ENCODE measurements around the gene KANTR. TPM values are rescaled to one million over a fixed set of nuclear protein-coding genes. Genes with fewer than 3 reads are reported as not detected.

The KANTR gene
- polyA plus RNA-seq (2013, experiment 1 of 2): 1.9 TPM
- polyA plus RNA-seq (2013, experiment 2 of 2): 3.0 TPM

GRCh38 chrX:53093748-53094581, at the start of gene KANTR:
Gene KANTR (plus strand): TSS chrX:53094142. CDS start chrX:53124273, 30,131 bp downstream.
- no peaks in the 10 kb centered on the region for H3K36me3 ChIP-seq (ENCODE audit: insufficient read depth, low read length)
- H3K27me3 ChIP-seq (ENCODE audit: insufficient read depth, low read length): no peaks in the 10 kb centered on the region
- peak within 1 kb of the TSS; percentile 78 for H3K9ac ChIP-seq (ENCODE audit: low read depth, low read length)
- H3K9me3 ChIP-seq (ENCODE audit: insufficient read depth, low read depth, low read length): no peaks in the 10 kb centered on the region
- H3K4me1 ChIP-seq (ENCODE audit: insufficient read depth, low read length): no peaks in the 10 kb centered on the region
- under 1% methylated on average over 65 of the region's 67 CpGs for WGBS
- H3K4me3 ChIP-seq (ENCODE audit: low read length): peak within 1 kb of the TSS; percentile 88
- H3K27ac ChIP-seq (ENCODE audit: low read depth, low read length): peak within 1 kb of the TSS; percentile 96

DNA sequence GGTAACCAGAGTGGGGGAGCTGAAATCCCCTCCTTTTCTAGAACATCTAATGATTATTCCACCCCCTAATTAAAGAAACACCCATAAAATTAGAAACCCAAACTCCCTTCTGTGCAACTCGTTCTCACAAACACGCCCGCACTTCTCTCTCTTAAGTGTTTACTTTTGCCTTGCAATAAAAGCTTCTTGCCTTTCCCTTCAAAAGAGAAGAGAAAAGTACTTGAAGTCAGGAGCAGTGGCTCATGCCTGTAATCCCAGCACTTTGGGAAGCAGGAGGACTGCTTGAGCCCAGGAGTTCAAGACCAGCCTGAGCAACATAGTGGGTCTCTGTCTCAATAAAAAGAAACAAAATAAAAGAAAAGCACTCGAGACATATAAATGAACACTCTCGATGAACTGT, 48.9 kb upstream of the KANTR start:
- no peaks in the 10 kb centered on the region for H3K9me3 ChIP-seq (ENCODE audit: insufficient read depth, low read depth, low read length)
- no peak overlapping the region for H3K4me3 ChIP-seq (ENCODE audit: low read length)
- H3K36me3 ChIP-seq (ENCODE audit: insufficient read depth, low read length): no peaks in the 10 kb centered on the region
- H3K27ac ChIP-seq (ENCODE audit: low read depth, low read length): no peak overlapping the region
- 93% methylated on average over 5 of the region's 5 CpGs for WGBS
- peaks cover 5% of the 10 kb centered on the region; the same call in 1 of the 2 replicates for H3K4me1 ChIP-seq (ENCODE audit: insufficient read depth, low read length)
- no peaks in the 10 kb centered on the region for H3K27me3 ChIP-seq (ENCODE audit: insufficient read depth, low read length)
- no peak overlapping the region for H3K9ac ChIP-seq (ENCODE audit: low read depth, low read length)

DNA sequence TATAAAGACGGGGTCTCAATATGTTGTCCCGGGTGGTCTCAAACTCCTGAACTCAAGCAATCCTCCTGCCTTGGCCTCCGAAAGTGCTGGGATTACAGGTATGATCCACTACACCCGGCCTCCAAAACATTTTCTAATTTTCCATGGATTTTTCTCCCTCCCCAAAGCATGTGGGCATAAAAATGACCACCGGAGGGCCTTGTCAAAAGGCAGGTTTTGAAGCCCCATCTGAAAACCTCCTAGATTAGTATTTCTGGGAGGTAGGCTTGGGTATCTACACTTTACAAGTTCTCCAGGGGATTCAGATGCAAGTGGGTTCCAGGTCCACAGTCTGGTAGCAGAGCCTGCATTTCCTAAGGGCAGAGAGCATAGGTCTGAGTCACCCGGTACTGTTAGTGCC, 46.7 kb upstream of the KANTR start:
- H3K9me3 ChIP-seq (ENCODE audit: insufficient read depth, low read depth, low read length): no peaks in the 10 kb centered on the region
- 90% methylated on average over 6 of the region's 6 CpGs for WGBS
- H3K27me3 ChIP-seq (ENCODE audit: insufficient read depth, low read length): no peaks in the 10 kb centered on the region
- H3K27ac ChIP-seq (ENCODE audit: low read depth, low read length): no peak overlapping the region
- H3K4me1 ChIP-seq (ENCODE audit: insufficient read depth, low read length): peaks cover 5% of the 10 kb centered on the region; the same call in 1 of the 2 replicates
- no peak overlapping the region for H3K4me3 ChIP-seq (ENCODE audit: low read length)
- no peaks in the 10 kb centered on the region for H3K36me3 ChIP-seq (ENCODE audit: insufficient read depth, low read length)
- H3K9ac ChIP-seq (ENCODE audit: low read depth, low read length): no peak overlapping the region

DNA sequence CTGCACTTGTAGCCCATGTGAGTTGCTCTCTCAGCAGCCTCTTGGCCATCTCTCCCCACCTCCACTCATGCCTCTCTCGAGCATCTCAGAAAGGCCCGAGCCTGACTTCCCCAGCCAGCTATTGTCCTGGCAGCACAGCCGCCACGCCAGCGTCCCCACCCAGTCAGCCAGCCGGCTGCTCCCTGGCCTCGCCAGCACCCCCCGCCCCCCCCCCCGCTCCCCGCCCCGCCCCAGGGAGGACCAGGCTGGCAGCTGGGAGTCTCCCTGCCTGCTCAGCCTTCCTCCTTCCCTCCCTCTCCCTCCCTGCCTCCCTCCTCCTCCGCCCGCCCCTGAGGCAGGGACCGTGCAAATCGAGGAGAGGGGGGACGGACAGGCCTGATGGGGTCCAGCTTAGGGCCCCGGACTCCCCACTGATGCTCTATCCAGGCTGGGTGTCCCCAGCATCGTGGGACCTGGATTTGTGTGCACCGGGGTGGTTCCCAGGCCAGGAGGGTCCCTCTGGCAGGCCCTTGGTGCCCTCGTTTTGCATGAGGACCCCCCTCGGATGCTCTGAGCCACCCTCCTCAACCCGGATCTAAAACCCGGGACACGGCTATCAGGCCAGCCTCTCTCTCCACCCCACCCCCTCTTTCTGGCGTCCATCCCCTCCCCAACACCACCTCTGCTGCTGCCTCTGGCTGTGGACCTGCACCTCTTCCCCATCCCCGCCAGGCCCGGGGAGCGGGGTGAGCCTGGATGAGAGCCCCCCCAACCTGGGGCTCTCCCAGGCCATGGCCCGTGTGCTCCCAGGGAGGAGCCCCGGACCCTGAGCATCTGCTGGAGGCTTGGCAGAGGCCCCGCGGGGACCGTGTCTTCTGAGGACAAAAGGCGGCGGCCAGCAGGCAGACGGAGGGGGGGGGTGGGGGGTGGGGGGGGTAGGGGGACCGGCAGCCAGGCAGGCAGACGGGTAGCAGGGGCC, 45.5 kb upstream of the KANTR start, which contains the start of gene GPR173:
TSS of gene GPR173 (plus strand) at position 621 of the 958 bp plus-strand sequence. CDS start 27,833 bp downstream, outside the sequence.
- H3K36me3 ChIP-seq (ENCODE audit: insufficient read depth, low read length): no peaks in the 10 kb centered on the region
- peak within 1 kb of the TSS; percentile 75 for H3K4me3 ChIP-seq (ENCODE audit: low read length)
- H3K27ac ChIP-seq (ENCODE audit: low read depth, low read length): peak within 1 kb of the TSS; percentile 84
- no peaks in the 10 kb centered on the region for H3K9me3 ChIP-seq (ENCODE audit: insufficient read depth, low read depth, low read length)
- H3K4me1 ChIP-seq (ENCODE audit: insufficient read depth, low read length): peaks cover 5% of the 10 kb centered on the region; the same call in 1 of the 2 replicates
- H3K27me3 ChIP-seq (ENCODE audit: insufficient read depth, low read length): no peaks in the 10 kb centered on the region
- under 1% methylated on average over 23 of the region's 38 CpGs for WGBS
- peak within 1 kb of the TSS; percentile 97 for H3K9ac ChIP-seq (ENCODE audit: low read depth, low read length)

GRCh38 chrX:53049127-53049517, 44.8 kb upstream of the KANTR start:
- H3K9ac ChIP-seq (ENCODE audit: low read depth, low read length): 0 out of 2 replicates have a peak overlapping the region, but pooled peaks have one; percentile 36
- no peaks in the 10 kb centered on the region for H3K27me3 ChIP-seq (ENCODE audit: insufficient read depth, low read length)

DNA sequence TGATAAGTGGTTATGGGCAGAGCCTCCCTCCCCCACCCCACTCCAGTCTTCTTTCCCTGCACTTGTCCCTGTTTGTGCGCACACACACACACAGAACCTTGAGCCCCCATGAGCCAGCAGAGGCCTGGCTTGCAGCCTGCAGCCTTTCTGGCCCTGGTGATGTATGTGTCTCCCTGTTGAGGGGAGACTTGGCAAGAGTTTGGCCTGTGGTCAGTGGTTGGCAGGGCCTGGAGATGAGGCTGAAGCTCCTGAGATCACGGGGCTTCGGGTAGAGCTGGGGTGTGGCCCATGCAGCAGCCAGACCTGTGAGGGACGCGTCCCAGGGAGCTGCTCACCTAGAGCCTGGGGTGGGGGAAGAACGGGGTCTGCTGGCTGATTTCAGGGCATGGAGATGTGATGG, 43.1 kb upstream of the KANTR start:
- Histone ChIP-seq H3K4me1 (ENCODE audit: insufficient read depth, low read length) (peaks cover 5% of the 10 kb centered on the region; the same call in 1 of the 2 replicates), H3K27ac (ENCODE audit: low read depth, low read length) (no peak overlapping the region), H3K36me3 (ENCODE audit: insufficient read depth, low read length) (no peaks in the 10 kb centered on the region), H3K9ac (ENCODE audit: low read depth, low read length) (no peak overlapping the region), H3K27me3 (ENCODE audit: insufficient read depth, low read length) (no peaks in the 10 kb centered on the region), H3K4me3 (ENCODE audit: low read length) (no peak overlapping the region), H3K9me3 (ENCODE audit: insufficient read depth, low read depth, low read length) (no peaks in the 10 kb centered on the region)
- WGBS: 95% methylated on average over 5 of the region's 6 CpGs

More at GRCh38 chrX:53049127-53049517, 44.8 kb upstream of the KANTR start:
- Histone ChIP-seq H3K9me3 (ENCODE audit: insufficient read depth, low read depth, low read length) (no peaks in the 10 kb centered on the region), H3K27ac (ENCODE audit: low read depth, low read length) (no peak overlapping the region), H3K4me1 (ENCODE audit: insufficient read depth, low read length) (peaks cover 5% of the 10 kb centered on the region; the same call in 1 of the 2 replicates), H3K36me3 (ENCODE audit: insufficient read depth, low read length) (no peaks in the 10 kb centered on the region), H3K4me3 (ENCODE audit: low read length) (peak overlapping the region; percentile 75)
- 4% methylated on average over 7 of the region's 8 CpGs for WGBS

- no peak overlapping the region for H3K4me3 ChIP-seq (ENCODE audit: low read length)
- WGBS: 91% methylated on average over 6 of the region's 6 CpGs
- H3K9ac ChIP-seq (ENCODE audit: low read depth, low read length): no peak overlapping the region
- no peaks in the 10 kb centered on the region for H3K4me1 ChIP-seq (ENCODE audit: insufficient read depth, low read length)
- no peaks in the 10 kb centered on the region for H3K36me3 ChIP-seq (ENCODE audit: insufficient read depth, low read length)
- H3K27ac ChIP-seq (ENCODE audit: low read depth, low read length): no peak overlapping the region
- no peaks in the 10 kb centered on the region for H3K27me3 ChIP-seq (ENCODE audit: insufficient read depth, low read length)
- H3K9me3 ChIP-seq (ENCODE audit: insufficient read depth, low read depth, low read length): no peaks in the 10 kb centered on the region
These were observed 38.6 kb upstream of the KANTR start for GRCh38 chrX:53055244-53055849.

DNA sequence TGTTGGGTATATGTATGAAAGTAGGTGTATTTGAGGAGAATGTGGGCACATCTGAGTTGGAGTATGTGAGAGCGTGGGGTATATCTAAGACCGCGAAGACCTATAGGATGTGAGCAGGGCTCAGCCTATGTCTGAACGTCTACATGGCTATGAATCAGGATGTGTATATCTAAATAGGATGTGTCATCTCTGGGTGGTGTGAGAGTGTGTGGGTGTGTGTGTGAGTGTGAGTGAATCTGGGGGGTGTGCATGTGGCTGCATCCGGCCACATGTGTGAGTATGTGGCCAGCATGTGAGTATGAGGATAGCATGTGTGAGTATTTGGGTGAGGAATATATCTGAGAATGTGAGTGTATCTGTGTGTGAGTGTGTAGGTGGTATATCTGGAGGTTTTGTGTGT, 37.6 kb upstream of the KANTR start:
- H3K27me3 ChIP-seq (ENCODE audit: insufficient read depth, low read length): no peaks in the 10 kb centered on the region
- no peaks in the 10 kb centered on the region for H3K4me1 ChIP-seq (ENCODE audit: insufficient read depth, low read length)
- no peaks in the 10 kb centered on the region for H3K9me3 ChIP-seq (ENCODE audit: insufficient read depth, low read depth, low read length)
- 96% methylated on average over 5 of the region's 5 CpGs for WGBS
- no peak overlapping the region for H3K27ac ChIP-seq (ENCODE audit: low read depth, low read length)
- no peak overlapping the region for H3K4me3 ChIP-seq (ENCODE audit: low read length)
- H3K36me3 ChIP-seq (ENCODE audit: insufficient read depth, low read length): no peaks in the 10 kb centered on the region
- no peak overlapping the region for H3K9ac ChIP-seq (ENCODE audit: low read depth, low read length)

DNA sequence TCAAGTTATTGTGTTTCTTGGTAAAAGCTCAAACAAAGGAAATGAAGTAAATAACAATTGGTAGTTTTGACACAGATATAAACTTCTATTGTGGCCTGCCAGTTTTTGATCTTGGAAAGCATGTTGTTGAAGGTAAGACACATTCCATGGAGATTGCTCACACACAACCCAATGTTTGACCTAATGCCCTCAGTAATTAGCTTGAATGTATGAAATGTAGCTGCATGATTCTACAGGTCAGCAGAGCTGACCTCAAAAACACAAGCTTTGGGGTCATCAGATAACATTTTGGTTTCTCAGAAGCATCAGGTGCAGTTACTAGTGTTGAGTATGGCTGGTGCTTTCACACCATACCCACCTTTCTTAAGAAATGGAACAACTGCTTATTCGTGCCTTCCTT, 28.8 kb upstream of the KANTR start:
- Histone ChIP-seq H3K27me3 (ENCODE audit: insufficient read depth, low read length) (no peaks in the 10 kb centered on the region), H3K9ac (ENCODE audit: low read depth, low read length) (no peak overlapping the region), H3K4me1 (ENCODE audit: insufficient read depth, low read length) (no peaks in the 10 kb centered on the region), H3K9me3 (ENCODE audit: insufficient read depth, low read depth, low read length) (no peaks in the 10 kb centered on the region), H3K36me3 (ENCODE audit: insufficient read depth, low read length) (no peaks in the 10 kb centered on the region), H3K27ac (ENCODE audit: low read depth, low read length) (no peak overlapping the region), H3K4me3 (ENCODE audit: low read length) (no peak overlapping the region)
- 100% methylated on average over 1 of the region's 1 CpG for WGBS

GRCh38 chrX:53071064-53071463, 22.9 kb upstream of the KANTR start:
- Histone ChIP-seq H3K9me3 (ENCODE audit: insufficient read depth, low read depth, low read length) (no peaks in the 10 kb centered on the region), H3K27ac (ENCODE audit: low read depth, low read length) (no peak overlapping the region), H3K4me3 (ENCODE audit: low read length) (no peak overlapping the region), H3K9ac (ENCODE audit: low read depth, low read length) (no peak overlapping the region), H3K36me3 (ENCODE audit: insufficient read depth, low read length) (no peaks in the 10 kb centered on the region), H3K4me1 (ENCODE audit: insufficient read depth, low read length) (peaks cover 5% of the 10 kb centered on the region; the same call in 1 of the 2 replicates), H3K27me3 (ENCODE audit: insufficient read depth, low read length) (no peaks in the 10 kb centered on the region)
- WGBS: 94% methylated on average over 8 of the region's 10 CpGs
